K562 (cell line): ENCODE results near the gene PLXDC2. TPM values are rescaled to one million over a fixed set of nuclear protein-coding genes. Genes with fewer than 3 reads are reported as not detected.

ENCODE experiments used
- ESRRB ChIP-seq: fragments of 250-450 bp; sonication (Bioruptor Pico); IDR thresholded peaks from 2 replicates; pipeline ENCODE4 v1.5.0; 2020; ENCODE audit warnings: mild to moderate bottlenecking, moderate library complexity, borderline replicate concordance
- ZNF146 ChIP-seq: IDR thresholded peaks from one replicate; pipeline ENCODE4 v1.6.1; 2018; ENCODE audit warnings: missing compliant biosample characterization; ENCODE audit not compliant: unreplicated experiment
- ZNF212 ChIP-seq: fragments of 450-650 bp; formaldehyde crosslinking; IDR thresholded peaks from 2 replicates; pipeline ENCODE4 v1.4.0; 2020; ENCODE audit warnings: mild to moderate bottlenecking
- ZNF311 ChIP-seq: fragments of 250-450 bp; sonication (Bioruptor Pico); IDR thresholded peaks from 2 replicates; pipeline ENCODE4 v1.4.0; 2020; ENCODE audit warnings: mild to moderate bottlenecking, moderate library complexity
- ZNF318 ChIP-seq, 2 experiments: fragments of 450-650 bp; IDR thresholded peaks; 2 replicates each; pipeline ENCODE4 v1.6.1; 2016; ENCODE audit warnings: mild to moderate bottlenecking in 2 of 2, borderline replicate concordance in 1 of 2, low read depth in 1 of 2, moderate library complexity in 1 of 2
- polyA plus RNA-seq, 8 experiments: library from polyadenylated mRNA; depleted of rRNA in 4 of 8; stranded (reverse) in 5 of 8; unstranded in 3 of 8; fragments of >200 nt; fragmentation: Nextera tagmentation in 2 of 8; fragmentation: Illumina TruSeq in 1 of 8; extraction: Ambion mirVana in 2 of 8; extraction: Trizol in 1 of 8; gene quantifications; 2 replicates each; pipeline versions ENCODE4 v1.2.1 to v1.2.3, GENCODE V29; 2011 to 2014; ENCODE audit warnings: inconsistent platforms in 1 of 8, missing spikeins in 1 of 8
- total RNA-seq, 7 experiments: library from RNA; depleted of rRNA in 6 of 7; stranded (reverse); fragments of >200 nt in 6 of 7; fragmentation: Illumina TruSeq in 2 of 7; extraction: Trizol in 2 of 7; gene quantifications; 2 replicates each; pipeline versions ENCODE4 v1.2.1 to v1.2.3, GENCODE V29; 2011 to 2021; ENCODE audit warnings: low replicate concordance in 1 of 7

PLXDC2 gene
- total and polyA plus RNA-seq, 9 of the 15 experiments (the other 6 are each of a cell fraction or from before 2014, with no cell fraction given), result 0.01 to 0.33 (median 0.10) TPM; not detected in 3

DNA sequence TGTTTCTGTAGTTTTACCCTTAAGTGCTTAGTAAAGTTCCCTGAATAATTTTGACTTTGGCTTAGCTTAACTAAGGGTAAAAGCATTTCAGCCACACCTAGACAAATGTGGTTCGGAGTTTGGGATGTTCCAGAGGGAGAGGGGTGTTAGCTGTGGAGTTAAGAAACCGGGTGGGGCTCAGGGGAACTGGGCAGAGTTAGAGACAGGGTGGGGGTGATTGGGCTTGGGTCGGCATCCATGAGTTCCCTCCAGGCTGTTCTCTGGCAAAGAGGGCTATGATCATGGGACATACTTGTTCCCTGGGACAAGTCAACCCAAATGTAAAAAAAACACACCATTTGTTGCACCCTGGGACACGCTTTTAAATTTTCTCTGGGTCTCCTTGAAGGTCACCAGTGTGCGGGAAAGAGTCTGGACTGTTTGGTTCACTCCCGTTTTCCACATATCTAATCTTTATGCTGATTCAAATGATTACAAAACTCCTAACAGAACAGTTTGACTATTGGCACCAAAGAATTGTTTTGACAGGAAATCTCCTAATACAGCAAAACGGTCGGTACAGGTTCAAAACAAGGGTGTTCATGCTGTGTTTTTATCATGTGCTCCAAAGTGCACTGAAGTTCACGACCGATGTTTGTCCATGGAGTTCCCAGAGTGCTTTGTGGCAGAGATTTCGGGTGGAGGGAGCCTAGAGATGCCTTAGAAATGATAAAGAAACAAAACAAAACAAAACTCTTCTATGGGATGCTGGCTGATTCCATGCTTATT lies 56.5 kb downstream of the PLXDC2 start (continued):
- TF ChIP-seq ZNF318 (IDR thresholded peaks at IDR 0.05; ENCODE audit: borderline replicate concordance in 1 of 2, low read depth in 1 of 2) (no peak), ZNF146 (CRISPR knock-in tag) (no peak), ZNF311 (no peak), ZNF212 (CRISPR knock-in tag) (no peak), ESRRB (CRISPR knock-in tag) (no peak)
